ENCODE results near the gene TSLP.

Gene TSLP

DNA sequence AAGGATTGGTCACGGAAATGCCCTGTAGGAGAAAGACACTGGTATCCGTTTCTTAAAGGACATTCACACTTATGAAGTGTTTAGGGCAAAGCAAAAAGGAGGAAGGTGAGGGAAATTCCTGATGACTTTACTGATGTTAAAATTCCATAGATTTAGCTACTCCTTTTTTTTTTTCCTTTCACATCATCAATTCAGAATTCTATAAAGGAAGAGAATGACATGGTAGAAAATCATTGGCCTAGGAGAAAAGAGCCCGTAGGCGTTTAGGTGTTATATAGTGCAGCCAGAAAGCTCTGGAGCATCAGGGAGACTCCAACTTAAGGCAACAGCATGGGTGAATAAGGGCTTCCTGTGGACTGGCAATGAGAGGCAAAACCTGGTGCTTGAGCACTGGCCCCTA, at the start of gene TSLP:
Gene TSLP (plus strand): TSS at position 301 of the 400 bp plus-strand sequence. CDS start 178 bp downstream, outside the sequence.
- H3K4me3 ChIP-seq (replicated peaks; ENCODE audit: low read depth, low read length) = no peak within 1 kb of the TSS
- DNase-seq (ENCODE audit: extremely low read depth, low read depth) = no peak
- TF ChIP-seq, protein P1, sequence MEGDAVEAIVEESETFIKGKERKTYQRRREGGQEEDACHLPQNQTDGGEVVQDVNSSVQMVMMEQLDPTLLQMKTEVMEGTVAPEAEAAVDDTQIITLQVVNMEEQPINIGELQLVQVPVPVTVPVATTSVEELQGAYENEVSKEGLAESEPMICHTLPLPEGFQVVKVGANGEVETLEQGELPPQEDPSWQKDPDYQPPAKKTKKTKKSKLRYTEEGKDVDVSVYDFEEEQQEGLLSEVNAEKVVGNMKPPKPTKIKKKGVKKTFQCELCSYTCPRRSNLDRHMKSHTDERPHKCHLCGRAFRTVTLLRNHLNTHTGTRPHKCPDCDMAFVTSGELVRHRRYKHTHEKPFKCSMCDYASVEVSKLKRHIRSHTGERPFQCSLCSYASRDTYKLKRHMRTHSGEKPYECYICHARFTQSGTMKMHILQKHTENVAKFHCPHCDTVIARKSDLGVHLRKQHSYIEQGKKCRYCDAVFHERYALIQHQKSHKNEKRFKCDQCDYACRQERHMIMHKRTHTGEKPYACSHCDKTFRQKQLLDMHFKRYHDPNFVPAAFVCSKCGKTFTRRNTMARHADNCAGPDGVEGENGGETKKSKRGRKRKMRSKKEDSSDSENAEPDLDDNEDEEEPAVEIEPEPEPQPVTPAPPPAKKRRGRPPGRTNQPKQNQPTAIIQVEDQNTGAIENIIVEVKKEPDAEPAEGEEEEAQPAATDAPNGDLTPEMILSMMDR (IDR thresholded peaks at IDR 0.05; ENCODE audit: low read depth, low read length, missing control alignments) = no peak

DNA sequence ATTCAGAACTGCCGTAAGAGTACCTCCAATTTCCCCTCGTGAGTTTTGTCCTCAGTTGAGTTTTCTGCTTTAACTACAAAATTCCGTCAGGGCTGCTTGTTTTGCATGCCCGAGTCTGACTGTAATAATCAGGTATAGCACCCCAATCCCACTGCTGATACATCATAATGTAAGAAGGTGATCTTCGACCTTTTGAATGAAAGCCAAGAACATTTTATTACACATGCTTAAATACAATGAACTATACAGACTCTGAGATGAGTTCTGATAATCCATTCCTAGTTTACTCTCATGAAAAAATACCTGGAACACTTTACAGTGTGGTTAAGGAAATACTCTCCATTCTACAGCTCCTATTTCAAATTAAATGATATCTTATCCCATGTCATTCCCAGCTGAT, 49.2 kb upstream of the TSLP start:
- TF ChIP-seq, protein P1 (IDR thresholded peaks at IDR 0.05; ENCODE audit: low read depth, low read length, missing control alignments) = no peak
- DNase-seq (ENCODE audit: extremely low read depth, low read depth) = no peak
- H3K4me3 ChIP-seq (replicated peaks; ENCODE audit: low read depth, low read length) = no peak overlapping the region

DNA sequence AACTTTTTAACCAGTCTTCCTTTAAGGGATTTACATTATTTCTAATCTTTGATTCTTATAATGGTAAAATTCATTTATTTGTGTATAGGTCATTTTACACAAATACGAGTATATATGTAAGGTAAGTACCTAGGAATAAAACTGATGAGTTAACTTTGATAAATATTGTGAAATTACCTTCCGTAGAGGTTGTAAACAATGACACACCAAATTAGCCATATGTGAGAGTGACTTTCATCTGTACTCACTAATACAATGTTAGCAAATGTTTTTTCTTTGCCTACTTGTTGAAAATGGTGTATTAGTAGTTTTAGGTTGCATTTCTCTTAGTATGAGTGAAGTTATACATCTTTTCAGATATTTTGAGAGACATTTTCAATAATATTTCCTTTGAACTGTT, 42.6 kb upstream of the TSLP start:
- H3K4me3 ChIP-seq (replicated peaks; ENCODE audit: low read depth, low read length) = no peak overlapping the region
- DNase-seq (ENCODE audit: extremely low read depth, low read depth) = no peak
- TF ChIP-seq, protein P1 (IDR thresholded peaks at IDR 0.05; ENCODE audit: low read depth, low read length, missing control alignments) = no peak

DNA sequence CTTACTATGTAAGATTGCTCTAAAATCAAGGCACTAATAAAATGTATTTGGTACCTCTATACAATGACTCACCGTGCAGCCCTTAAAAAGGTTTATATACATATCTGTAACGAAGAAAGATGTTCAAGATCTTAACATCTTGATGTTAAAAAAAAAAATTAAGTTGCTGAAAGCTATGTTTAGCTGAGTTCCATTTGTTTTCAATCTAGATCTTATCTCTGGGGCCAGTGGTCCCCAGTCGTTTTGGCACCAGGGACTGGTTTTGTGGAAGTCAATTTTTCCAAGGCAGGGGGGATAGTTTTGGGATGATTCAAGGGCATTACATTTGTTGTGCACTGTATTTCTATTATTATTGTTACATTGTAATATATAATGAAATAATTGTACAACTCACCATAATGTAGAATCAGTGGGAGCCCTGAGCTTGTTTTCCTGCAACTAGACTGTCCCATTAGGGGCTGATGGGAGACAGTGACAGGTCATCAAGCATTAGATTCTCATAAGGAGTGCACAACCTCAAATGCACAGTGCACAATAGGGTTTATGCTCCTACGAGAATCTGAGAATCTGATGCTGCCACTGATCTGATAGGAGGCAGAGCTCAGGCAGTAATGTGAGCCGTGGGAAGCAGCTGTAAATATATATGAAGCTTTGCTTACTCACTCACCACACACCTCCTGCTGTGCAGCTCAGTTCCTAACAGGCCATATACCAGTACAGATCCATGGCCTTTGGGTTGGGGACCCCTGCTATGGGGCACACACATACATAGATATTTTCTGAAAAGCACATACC, 27.6 kb upstream of the TSLP start:
- TF ChIP-seq, protein P1 (IDR thresholded peaks at IDR 0.05; ENCODE audit: low read depth, low read length, missing control alignments) = no peak
- DNase-seq (ENCODE audit: extremely low read depth, low read depth) = peak; percentile 19
- H3K4me3 ChIP-seq (replicated peaks; ENCODE audit: low read depth, low read length) = no peak overlapping the region

DNA sequence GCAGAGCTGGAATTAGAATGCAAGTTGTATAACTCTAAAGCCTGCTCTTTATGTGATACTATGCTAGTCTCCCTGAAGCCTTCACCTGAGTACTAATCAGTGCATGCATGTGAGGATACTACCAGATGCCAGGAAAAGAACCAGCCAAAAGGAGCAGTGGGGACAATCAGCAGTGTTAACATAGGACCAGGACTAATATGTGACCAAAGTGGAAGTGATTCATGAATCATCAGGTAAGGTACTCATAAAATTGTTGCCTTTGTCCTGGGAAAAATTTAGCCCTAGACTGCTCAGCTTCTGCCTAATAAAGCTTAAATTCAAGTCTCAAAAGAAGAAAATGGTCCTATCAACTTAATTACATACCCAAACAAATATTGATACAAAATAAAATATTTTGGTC, 13.4 kb upstream of the TSLP start:
- no peak for DNase-seq (ENCODE audit: extremely low read depth, low read depth)
- TF ChIP-seq, protein P1 (IDR thresholded peaks at IDR 0.05; ENCODE audit: low read depth, low read length, missing control alignments) = no peak
- no peak overlapping the region for H3K4me3 ChIP-seq (replicated peaks; ENCODE audit: low read depth, low read length)

DNA sequence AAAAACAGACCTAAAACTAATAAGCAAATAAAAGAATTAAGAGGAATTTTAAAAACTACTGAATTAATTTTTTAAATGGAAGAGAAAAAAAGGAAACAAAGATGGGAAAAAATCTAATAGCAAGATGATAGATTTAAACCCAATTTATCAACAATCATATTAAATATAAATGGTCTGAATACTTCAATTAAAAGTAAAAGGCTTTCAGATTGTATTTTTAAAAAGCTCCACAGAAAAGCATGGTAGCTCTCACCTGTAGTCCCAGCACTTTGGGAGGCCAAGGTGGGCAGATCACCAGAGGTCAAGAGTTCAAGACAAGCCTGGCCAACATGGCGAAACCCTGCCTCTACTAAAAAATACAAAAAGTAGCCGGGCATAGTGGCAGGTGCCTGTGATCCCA, 11.3 kb upstream of the TSLP start:
- H3K4me3 ChIP-seq (replicated peaks; ENCODE audit: low read depth, low read length) = no peak overlapping the region
- DNase-seq (ENCODE audit: extremely low read depth, low read depth) = no peak
- TF ChIP-seq, protein P1 (IDR thresholded peaks at IDR 0.05; ENCODE audit: low read depth, low read length, missing control alignments) = no peak

Measured in HFF-Myc (cell line).